HG02884 (cell line): ENCODE results near the gene INO80.
A peak's percentile ranks its signal among the peaks of the same experiment; 100 is the strongest.
"Not testable (repeated sequence)": the region's sequence is repeated elsewhere in the genome, so short reads cannot be mapped to it uniquely, and the experiment has no call there.

Source experiments
- ATAC-seq: cut with Tn5 transposase; IDR thresholded peaks from one replicate; pipeline ENCODE4 v1.9.1; 2021; ENCODE audit warnings: mild to moderate bottlenecking, moderate library complexity; ENCODE audit not compliant: unreplicated experiment

Gene INO80

DNA sequence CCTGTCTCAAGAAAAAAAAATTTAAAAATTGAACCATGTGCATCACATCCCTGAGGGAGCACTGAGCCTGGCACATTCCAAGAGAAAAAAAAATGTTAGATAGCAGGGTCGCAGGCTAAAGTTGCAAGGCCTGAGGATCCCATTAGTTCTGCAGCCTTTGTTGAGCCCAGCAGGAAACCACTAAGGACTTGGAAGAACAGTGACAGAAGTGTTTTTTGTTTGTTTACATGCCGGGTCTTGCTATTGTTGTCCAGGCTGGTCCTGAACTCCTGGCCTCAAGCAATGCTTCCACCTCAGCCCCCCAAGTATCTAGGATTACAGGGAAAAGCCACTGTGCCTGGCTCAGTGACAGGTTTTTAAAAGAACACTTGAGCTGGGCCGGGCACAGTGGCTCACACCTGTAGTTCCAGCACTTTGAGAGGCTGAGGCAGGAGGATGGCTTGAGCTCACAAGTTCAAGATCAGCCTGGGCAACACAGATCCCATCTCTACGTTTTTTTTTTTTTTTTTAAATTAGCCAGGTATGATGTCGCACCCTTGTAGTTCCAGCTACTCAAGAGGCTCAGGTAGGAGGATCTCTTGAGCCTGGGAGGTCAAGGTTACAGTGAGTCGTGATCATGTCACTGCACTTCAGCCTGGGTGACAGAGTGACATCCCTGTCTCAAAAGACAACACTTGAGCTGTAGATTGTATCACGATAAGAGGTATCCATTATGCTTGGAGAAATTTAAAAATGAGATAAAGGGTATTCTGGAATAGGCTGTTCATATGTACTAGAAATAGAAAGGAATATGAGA lies 147.6 kb downstream of the INO80 start:
- ATAC-seq, result no peak

DNA sequence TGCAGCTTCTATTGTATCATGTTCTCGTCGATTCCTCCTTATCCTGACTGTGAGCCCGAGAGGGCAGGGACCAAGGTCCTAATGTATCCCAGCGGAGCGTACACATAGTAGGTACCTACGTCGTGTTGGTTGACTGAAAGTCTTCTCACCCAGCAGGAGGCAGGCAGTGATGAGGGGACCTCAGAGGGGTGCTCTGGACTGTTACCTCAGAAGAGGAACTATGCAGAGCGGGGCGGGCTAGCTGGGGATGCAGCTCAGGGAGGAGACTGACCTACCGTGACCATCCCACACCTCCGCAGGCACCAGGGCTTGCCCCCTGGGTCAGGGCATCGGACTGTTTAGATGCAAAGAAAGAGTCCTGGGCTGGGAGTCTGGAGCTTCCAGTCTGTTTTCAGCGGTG lies 151.4 kb downstream of the INO80 start:
- ATAC-seq, result no peak

DNA sequence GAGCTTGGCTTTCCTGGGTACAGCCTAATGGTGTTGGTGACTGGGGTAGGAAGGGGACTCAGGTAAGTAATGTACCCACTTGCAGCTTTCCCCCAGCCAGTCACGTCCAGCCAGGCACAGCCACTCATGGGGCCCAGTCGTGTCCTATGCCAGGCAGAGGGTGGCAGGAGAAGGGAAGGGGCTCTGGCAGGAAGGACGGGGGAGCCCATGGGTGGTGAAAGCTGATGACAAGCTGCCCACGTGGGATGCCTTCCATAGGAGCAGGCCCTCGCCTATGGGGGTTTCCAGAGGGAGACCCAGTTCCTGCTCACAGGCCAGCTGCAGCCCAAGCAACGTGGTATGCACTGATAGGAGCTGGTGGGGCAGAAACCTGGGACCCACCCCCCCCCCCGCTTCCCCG lies 152.1 kb downstream of the INO80 start:
- ATAC-seq, result no peak

DNA sequence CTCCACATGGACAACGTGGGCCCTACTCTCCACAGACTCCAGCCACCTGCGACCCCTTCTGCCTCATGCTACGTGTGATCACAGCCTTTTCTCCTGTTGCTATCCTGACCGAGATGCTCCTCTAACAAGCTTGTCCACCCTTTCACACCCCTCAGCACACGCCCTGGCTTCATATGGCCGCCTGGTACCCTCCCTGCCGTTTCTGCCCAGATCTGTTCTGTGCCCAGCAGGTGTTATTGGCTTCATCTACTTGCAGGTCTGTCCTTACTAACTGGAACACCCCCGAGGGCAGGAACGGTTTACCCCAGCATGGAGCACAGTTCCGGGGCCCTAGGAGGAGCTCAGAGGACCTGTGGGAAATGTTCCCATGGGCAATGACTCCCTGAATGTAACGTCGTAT lies 152.9 kb downstream of the INO80 start:
- no peak for ATAC-seq

DNA sequence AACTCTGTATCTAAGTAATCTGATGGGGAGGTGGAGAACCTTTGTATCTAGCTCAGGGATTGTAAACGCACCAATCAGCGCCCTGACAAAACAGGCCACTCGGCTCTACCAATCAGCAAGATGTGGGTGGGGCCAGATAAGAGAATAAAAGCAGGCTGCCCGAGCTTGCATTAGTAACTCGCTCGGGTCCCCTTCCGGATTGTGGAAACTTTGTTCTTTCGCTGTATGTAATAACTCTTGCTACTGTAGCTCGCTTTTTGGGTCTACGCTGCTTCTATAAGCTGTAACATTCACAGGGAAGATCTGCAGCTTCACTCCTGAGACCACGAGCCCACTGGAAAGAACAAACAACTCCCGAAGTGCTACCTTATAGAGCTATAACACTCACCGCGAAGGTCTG lies 153.8 kb downstream of the INO80 start:
- ATAC-seq, result not testable (repeated sequence)

DNA sequence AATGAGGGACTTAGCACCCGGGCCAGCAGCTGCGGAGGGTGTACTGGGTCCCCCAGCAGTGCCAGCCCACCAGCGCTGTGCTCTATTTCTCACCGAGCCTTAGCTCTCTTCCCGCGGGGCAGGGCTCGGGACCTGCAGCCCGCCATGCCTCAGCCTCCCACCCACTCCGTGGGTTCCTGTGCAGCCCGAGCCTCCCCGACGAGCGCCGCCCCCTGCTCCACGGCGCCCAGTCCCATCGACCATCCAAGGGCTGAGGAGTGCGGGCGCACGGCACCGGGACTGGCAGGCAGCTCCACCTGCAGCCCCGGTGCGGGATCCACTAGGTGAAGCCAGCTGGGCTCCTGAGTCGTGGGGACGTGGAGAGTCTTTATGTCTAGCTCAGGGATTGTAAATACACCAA lies 154.3 kb downstream of the INO80 start:
- not testable (repeated sequence) for ATAC-seq

DNA sequence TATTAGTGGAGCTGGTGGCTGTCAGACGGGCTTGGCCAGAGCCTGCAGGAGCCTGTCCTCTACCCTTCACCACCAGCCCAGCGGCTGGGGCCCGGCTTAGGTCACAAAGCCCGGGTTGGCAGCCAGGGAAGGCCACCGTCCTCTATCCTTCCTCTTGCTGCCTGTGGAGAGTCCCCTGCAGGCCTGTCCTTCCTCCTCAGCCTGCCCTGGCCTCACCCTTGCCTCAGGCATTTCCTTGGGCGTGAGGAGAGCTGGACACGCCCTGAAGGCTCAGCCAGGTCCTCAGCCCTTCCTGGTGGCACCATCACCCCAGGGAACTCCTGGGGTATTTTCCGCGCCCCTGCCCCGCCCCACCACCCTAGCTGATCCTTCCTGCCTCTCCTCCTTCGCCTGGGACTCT lies 155.2 kb downstream of the INO80 start:
- ATAC-seq, result no peak

DNA sequence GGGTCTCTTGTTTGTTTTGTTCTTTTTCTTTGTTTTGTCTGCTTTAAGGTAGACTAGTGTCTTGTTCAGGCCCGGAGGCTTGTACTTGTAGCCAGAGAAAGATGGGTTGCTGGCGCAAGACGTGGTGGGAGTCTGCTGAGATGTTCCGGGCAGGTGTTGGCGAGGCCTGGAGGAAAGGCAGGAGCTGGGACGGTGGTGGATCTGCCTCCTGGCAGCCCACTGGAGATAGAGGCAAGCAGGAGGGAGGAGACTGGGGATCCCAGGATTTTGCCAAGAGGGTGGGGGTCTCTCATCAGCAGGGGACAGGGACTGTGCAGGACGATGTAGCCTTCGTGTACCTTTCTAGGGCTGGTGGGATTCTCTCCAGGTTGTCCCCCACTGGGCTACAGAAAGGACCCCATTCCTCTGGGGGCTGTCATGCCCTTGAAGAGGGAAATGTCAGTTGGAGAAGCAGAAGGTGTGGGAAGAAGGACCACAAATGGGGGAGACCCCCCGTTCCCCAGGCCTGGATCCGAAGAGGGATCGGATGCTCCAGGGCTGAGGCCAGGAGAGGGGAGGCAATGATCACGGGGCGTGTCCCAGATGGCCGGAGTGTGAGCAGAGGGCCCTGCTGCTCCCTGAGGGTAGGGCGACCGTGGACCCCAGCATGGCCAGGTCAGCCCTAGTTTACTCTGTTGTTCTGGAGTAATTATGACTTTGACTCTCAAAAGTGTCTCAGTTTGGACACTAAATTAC lies 155.8 kb downstream of the INO80 start:
- ATAC-seq, result no peak

DNA sequence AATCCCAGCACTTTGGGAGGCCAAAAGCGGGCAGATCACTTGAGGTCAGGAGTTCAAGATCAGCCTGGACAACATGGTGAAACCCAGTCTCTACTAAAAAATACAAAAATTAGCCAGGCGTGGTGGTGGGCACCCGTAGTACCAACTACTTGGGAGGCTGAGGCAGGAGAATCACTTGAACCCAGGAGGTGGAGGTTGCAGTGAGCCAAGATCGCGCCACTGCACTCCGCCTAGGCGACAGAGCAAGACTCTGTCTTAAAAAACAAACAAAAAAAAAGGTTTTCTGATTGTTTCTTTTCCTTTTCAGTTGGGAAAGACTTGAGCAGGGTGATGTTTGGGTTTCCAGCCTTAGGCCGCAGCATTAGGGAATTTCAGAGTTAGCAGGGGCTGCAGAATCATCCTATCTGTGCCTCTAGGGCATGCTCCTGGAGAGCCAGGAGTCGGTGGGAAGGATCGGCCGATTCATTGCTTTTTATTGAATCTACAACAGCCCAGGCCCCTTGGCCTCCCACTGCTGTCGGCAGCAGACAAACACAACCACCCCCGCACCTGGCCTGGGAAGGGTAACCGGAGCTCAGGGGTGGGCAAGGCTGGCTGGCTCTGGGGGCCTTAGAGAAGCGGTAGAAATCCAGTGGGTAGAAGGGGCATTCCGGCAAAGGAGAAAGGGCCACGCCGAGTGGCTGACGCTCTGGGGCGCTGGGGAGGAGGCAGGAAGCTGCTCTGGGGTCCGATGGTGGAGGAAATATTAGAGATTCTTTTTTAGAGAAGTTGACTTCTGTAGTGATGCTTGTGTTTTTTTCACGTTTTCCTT lies 156.5 kb downstream of the INO80 start:
- ATAC-seq, result no peak

DNA sequence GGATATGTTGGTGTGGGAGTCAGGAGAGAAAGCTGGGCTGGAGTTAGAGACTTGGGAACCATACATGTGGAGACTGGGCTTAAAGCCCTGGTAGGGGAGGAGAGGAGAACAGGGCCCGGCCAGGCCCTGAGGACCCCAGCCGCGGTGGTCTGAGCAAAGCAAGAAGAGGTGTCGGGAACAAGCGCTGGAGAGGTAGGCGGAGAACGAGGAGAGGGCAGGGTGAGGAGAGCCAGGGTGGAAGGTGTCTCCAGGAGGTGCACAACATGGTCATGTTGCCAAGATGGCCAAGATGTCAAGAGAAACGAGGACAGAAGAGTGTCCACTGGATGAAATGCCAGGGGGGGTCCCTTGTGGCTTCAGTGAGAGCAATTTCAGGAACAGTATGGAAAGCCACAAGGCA lies 157.4 kb downstream of the INO80 start:
- ATAC-seq, result no peak

DNA sequence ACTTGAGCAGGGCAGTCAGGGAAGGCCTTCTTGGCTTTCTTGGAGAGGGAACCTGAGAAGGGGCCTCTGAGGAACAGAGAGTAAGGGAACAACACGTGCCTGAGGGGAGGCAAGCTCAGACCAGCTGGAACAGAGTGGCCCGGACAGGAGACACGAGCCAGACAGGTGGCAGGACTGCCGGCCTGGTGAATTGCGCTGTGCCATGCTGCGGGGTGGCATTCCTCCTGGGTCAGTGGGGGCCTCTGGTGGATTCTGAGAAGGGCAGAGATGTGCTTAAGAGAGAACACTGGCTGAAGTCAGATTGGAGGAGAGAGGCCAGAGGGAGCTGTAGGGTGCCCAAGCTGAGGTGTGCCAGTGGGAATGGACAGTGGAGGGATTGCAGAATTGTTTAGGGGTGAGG lies 157.9 kb downstream of the INO80 start:
- no peak for ATAC-seq

DNA sequence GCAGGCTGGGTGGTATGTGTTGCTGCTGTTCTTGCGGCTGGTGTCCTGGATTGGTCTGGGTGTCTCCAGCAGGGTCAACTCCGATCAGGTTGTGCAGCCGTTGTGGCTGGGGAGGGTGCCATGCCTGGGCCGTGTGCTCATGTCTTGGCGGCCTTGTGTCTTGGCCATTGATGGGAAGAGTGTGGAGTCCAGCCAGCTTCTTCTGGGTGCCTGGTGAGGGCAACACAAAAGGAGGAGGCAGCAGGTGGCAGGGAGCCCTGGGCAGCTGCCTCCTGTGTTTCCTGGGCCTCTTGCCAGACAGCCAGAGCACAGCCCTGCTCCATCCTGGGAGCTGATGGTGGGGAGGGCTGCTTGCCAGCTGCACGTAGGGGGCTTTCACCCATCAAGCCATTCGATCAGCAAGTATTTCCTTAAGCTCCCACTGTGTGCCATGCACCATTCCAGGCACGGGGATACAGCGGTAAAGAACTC lies 158.5 kb downstream of the INO80 start:
- ATAC-seq, result no peak

DNA sequence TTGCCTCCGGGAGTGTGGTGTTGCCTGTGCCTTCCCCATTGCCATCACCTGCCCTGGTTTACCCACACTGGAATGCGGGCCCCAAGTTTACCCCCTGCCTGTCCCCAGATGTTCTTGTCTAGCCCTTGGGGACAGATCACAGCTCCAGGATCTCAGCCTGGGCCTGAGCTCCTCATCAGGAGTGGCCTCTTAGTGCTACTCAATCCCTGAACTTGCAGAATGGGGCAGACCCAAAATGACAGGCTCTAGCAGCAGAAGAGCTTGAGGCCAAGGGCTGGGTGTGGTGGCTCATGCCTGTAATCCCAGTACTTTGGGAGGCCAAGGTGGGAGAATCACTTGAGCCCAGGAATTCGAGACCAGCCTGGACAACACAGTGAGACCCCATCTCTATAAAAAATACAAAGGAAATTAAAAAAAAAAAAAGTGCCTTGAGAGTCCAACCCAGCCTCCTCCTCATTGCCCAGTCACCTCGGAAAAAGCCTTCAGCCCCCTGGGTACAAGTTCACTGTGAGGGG lies 159.0 kb downstream of the INO80 start:
- no peak for ATAC-seq

DNA sequence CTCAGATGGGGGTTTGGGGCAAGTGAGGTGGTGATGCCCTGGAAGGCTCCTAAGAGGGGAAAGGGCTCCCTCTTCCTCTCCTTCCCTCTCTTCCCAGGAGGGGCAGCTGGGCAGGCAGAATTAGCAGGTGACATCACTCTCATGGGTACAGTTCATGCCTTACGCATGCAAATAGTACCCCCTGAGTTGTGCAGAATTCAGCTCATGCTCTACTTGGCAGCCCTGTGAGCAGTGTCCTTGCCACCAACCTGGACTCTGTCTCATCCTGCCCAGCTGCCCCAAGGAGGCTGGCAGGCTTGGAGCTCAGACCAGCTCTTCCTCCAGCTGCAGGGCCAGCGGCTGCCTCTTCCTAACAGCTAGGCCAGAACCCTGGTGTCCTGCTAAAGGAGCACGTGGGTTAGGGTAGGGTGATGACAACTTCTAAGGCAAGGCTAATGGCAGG lies 159.5 kb downstream of the INO80 start:
- ATAC-seq, result no peak

DNA sequence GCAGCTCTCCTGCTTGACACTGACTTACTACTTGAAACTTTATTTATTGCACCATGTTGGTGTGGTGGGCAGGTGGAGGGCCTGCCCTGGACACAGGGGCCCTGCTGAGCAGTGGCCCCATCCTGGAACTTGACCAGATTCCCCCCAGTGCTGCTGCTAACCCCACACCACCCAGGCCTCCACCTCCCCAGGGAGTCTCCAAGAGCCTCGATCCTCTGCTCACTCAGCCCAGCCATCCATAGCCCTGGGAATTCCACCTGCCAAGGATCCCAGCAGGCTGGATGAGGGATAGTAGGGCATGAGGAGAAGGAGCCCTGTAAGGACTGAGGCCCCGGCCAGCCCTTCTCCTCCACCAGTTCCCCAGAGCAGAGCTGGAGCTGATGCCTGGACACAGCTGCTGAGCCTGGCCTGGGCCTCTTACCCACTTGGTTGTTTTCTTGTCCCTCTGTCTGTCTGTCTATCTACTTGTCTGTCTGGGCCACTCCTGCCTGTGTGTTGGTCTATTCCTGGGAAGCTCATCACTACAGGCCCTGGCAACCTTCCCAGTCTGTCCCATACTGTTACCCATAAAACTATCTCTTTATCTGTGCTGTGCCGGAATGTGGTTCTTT lies 160.0 kb downstream of the INO80 start:
- ATAC-seq, result no peak

DNA sequence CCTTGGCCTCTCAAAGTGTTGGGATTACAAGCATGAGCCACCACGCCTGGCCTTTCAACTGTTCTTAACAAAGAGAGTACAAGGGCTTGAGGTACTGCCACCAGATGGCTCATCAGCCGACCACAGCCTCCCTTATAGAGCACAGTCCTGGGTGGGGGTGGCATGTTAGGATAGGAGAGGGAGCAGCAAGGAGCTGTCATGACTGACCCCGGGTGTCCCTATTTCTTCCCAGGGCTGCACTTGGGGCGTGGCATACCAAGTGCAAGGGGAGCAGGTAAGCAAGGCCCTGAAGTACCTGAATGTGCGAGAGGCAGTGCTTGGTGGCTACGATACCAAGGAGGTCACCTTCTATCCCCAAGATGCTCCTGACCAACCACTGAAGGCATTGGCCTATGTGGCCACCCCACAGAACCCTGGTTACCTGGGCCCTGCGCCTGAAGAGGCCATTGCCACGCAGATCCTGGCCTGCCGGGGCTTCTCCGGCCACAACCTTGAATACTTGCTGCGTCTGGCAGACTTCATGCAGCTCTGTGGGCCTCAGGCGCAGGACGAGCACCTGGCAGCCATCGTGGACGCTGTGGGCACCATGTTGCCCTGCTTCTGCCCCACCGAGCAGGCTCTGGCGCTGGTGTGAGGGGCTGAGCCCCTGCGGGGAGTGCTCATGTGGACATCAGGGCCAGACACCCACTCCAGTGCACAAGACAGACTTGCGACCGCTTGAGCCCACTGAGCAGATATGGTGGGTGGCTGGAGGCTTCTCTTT lies 160.8 kb downstream of the INO80 start:
- no peak for ATAC-seq

DNA sequence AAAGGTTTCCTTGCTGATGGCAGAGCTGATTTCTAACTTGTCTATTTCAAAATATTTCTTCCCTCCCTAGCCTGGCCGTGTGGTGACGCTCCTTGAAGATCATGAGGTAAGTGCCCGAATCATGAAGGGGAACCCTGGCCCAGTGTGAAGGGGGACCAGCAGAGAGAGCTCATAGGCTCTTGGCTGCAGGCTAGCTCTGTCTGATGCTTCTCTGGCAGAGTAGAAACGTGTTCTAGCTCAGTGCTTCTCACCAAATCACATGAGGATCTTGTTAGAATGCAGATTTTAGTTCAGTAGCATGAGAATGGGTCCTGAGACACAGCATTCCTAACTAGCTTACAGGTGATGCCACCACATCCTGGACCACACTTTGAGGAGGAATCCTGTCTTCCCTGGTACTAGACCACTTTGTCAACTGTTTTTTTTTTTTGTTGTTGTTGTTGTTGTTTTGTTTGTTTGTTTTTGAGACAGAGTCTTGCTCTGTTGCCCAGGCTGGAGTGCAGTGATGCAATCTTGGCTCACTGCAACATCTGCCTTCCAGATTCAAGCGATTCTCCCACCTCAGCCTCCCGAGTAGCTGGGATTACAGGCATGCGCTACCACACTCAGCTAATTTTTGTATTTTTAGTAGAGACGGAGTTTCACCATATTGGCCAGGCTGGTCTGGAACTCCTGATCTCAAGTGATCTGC lies 161.8 kb downstream of the INO80 start:
- ATAC-seq, result not testable (repeated sequence)

DNA sequence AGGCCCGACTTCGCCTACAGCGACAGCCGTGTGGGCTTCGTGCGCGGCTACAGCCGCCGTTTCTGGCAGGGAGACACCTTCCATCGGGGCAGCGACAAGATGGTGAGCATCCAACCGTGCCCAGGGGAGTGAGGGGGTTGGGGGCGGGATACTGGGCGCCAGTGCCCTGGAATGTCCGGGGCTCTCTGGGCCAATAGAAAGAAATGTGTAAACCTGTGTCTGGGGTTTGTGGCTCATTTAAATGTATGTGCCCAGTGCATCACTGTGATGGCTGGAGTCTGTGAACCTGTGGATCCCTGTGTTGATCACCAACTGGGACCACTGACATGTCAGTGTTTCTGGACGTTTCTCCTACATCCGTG lies 162.4 kb downstream of the INO80 start:
- ATAC-seq, result no peak

DNA sequence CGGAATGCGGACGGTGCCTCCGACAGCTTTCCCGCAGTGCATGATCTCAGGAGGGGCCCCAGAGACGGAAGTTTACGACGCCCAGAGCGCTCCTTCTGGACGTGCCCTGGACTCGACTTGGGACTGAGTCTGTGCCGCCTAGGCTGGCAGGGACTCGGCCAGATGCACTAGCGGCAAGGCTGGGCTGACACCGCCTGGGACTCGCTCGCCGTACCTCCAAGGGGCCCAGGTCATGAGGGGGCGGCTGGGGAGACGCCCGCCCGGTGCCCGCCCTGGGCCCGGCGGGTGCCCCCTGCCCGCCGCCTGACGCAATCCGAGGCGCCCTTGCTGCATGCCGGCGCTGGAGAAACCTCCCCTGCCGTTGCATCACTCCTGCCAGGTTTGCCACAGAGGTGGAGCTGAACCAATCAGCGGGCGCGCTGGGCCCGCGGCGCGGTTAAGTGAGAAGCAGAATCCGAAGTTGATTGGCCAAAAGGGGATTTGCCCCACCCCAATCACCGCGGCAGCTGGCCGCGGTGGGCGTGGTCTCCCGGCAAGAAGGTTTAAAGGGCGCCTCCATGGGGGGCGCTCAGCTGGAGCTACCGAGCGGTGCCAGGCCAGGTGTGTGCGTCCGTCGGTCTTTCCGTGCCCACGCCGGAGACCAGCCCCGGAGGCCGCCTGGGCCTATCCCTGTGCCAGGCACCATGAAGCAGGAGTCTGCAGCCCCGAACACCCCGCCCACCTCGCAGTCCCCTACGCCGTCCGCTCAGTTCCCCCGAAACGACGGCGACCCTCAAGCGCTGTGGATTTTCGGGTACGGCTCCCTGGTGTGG lies 163.0 kb downstream of the INO80 start, which contains the start of gene CHAC1:
Gene CHAC1 (plus strand): TSS at position 571 of the 812 bp plus-strand sequence. CDS start 113 bp downstream, at position 684.
- ATAC-seq, result peak; percentile 92
